ENCODE data around the gene CXADR. TPM values are rescaled to one million over a fixed set of nuclear protein-coding genes. Genes with fewer than 3 reads are reported as not detected.
A peak's percentile ranks its signal among the peaks of the same experiment; 100 is the strongest.
"Not testable (repeated sequence)": the region's sequence is repeated elsewhere in the genome, so short reads cannot be mapped to it uniquely, and the experiment has no call there.

CXADR gene
- total RNA-seq, 1 experiment from 2014 or later: 14.3 TPM

DNA sequence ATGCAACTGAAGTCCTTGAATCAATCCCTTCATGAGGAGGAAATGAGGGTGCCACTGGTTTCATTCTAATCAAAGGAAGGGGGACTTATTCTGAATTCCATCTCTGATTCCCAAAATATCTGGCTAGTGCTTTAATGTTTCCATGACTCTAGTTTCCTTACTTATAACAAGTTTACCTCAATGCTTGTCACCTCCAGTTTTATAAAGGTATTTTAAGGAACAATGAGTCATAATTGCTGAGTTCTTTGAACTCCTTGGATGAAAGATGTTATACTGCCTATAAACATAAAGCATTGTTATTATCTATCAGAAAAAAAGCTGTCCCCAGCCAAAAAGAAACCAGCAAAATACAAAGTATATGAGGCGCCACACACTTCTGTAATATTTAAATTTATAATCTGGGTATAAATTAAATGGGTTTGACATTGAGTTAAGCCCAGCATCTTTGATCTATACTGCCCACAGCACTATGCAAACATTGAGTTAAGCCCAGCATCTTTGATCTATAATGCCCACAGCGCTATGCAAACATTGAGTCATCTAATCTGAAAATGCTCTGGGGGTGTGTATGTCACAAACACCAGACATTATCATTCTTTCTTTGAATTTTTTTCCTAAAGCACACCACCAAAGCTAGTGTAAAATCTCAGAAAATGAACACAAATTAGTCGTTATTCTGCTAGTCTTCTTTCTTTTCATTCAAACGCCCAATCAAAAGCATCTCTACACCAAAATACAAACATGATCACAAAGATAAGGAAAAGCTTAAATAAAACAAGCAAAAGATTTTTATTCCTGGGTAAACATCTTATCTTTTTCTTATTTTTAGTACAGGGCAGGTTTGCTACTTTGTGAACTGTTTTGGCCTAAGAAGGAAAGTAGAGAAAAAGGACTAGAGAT lies 11.5 kb upstream of the CXADR start:
- peak; percentile 48 for DNase-seq (ENCODE audit: low read depth)

DNA sequence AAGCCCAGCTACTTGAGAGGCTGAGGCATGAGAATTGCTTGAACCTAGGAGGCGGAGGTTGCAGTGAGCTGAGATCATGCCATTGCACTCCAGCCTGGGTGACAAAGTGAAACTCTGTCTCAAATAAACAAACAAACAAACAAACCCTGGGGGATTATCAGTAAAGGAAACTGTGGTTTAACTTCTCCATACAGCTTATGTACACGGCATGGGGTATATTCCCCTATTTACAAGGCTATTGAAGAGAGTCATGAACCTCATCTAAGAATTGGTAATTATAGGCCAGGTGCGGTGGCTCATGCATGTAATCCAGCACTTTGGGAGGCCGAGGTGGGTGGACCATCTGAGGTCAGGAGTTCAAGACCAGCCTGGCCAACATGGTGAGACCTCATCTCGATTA lies 9.9 kb upstream of the CXADR start:
- not testable (repeated sequence) for DNase-seq (ENCODE audit: low read depth)

DNA sequence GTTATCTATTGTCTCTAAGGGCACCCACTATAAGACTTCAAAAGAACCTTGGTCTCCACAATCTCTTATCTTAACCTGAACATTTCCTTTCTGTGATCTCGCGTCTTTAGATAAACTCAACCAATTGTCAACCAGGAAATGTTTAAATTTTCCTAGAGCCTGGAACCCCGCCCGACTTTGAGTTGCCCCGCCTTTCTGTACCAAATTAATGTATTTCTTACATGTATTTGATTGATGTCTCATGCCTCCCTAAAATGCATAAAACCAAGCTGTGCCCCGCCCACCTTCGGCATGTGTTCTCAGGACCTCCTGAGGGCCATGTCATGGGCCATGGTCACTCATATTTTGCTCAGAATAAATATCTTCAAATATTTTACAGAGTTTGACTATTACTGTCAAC lies 5.9 kb upstream of the CXADR start:
- DNase-seq (ENCODE audit: low read depth): no peak

DNA sequence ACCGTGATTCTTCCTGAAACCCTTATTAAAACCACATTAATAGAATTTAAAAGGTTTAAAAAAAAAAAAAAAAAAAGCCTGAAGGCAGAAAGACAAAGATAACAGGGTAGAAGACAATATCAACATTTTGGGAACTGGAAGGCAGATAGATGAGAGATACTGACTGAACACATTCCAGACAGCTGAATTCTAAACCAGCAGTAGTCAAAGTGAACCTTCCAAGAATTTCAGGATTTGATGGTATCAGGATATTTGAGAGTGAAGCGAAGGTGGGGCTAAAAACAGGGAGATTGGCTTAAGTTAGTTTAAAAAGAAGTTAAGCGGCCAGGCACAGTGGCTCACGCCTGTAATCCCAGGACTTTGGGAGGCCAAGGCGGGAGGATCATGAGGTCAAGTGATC lies 5.3 kb upstream of the CXADR start:
- DNase-seq (ENCODE audit: low read depth): no peak

DNA sequence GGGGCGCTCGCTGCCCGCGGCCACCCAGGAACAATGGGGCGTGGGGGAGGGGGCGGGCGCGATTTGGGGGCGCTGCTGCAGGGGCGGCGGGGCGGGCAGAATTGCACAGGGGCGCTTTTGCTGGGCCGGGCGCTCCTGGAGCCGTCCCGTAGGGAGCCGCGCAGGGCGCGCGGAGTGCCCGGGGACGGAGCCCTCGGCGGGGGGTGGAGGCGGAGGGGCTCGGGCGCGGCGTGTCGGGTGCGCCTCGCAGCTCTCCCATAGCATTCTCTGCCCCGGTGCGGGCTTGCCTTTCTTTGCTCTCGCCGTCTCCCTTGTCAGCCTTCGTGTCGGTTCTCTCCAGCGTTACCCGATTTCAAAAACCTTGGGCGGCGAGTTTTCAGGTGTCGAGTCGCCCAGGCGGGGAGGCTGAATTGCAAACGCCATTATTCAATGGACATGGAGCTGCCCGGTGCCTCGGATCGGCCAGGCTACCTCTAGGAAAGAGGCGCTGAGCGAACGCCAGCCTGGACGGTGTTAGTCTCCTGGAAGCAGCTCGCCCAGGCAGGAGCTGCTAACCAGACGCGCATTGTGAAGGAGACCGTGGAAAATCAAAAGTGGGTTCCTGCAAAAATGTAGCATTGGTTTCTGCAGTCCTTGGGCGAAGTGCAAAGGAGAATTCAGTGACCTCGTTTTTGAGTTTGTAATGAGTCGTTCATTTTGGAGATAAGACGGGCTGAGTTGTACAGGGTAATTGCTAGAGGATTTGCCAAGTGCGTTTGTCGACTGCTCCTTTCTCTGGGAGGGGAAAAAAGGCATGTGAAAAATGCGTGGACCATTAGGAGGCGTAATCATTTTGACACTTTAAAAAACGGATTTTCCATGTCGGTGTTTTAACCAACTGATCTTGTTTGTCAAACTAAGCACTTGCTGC lies 626 bp downstream of the CXADR start:
- no peak for DNase-seq (ENCODE audit: low read depth)

DNA sequence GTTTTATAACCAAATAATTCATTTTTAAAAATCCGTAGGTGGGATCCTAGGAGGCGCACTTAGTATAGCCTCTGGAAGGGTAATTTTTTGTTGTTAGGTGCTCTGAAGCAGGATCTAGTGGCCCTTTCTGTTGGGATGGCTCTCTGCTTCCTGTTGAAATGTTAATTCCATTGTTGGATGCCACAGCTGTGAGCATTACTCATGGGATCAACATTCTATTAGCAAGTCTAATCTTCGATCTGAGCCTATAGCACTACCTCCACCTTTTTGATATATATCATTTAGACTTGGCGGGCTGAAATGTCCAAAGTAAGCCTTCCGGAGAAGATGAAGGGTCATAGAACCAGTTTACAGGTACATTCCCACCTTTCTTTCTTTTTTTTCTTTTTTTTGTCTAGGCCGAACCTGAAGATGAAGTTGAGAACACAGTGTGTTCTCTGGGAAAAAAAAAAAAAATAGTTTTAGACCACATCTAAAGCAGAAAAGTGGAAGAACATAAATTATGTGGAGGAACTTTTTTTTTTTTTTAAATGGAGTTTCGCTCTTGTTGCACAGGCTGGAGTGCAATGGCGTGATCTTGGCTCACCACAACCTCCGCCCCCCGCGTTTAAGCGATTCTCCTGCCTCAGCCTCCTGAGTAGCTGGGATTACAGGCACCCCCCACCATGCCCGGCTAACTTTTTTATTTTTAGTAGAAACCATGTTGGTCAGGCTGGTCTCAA lies 1.4 kb downstream of the CXADR start:
- DNase-seq (ENCODE audit: low read depth): peak; percentile 42

DNA sequence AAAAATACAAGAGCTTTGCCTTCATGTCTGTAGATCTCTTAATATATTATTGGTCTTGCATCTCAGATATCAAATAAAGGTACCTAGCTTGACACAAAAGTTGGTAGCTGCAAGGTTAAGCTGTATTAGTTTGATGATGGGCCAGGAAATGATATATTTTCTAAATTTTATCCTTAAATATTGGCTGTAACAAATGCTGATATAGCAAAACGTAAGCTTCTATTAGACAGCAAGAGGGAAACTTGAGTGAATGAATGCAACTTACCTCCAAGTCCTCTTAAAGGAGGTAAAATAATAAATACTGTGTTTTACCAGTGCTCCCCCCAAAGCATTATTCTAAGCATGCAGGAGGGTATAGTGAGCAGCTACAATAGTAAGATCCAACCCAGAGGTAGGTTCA lies 4.2 kb downstream of the CXADR start:
- DNase-seq (ENCODE audit: low read depth): not testable (repeated sequence)

DNA sequence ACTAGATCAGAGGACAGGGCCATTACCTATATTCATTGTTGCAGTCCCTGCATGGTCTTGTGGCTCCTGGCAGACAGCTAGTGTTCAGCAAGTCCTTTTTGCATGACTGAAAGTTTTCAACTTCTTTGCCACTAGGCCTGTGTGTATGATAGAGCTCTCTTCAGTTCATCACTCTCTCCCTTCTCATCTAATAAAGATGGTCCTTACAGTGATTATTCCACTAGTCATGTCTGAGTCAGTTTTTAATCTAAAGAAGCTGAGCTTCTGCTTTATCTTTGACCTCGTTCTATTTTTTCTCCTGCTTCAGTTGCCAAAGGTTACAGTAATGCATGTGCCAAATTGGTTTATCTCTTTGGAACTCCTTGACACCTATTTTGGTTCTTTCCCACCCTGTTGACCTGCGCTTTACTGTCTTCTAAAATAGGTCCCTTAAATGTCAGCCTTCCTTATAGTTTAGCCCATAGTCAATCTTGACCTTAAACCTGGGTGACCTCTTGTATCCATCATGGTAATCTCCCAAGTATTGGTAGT lies 6.4 kb downstream of the CXADR start:
- no peak for DNase-seq (ENCODE audit: low read depth)

DNA sequence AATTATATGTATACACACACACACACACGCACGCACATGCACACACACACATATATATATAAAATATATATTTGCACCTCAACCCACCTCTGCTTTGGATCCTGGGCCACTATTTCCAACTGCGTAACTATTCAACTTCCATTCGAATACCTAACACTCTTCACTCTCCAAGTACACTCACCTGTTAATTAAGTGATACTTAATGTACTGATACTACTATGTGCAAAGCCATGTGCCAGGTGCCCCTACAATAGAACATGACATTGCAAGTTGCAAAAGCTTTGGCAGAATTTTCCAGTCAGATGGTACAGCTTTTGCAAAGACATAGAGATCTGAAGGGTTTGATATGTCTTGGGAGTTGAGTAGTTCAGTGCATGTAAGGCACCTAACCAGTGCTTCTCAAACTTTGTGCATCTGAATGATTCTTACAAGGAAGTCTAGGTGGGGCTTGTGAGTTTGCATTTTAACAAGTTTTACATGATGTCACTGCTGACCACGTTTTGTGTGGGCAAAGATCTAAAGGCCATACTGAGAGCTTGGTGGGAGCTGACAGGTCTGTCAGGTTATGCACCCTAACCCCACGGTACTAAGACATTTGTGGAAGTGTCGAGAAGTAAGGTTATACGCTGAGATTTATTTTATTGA lies 7.2 kb downstream of the CXADR start:
- no peak for DNase-seq (ENCODE audit: low read depth)

DNA sequence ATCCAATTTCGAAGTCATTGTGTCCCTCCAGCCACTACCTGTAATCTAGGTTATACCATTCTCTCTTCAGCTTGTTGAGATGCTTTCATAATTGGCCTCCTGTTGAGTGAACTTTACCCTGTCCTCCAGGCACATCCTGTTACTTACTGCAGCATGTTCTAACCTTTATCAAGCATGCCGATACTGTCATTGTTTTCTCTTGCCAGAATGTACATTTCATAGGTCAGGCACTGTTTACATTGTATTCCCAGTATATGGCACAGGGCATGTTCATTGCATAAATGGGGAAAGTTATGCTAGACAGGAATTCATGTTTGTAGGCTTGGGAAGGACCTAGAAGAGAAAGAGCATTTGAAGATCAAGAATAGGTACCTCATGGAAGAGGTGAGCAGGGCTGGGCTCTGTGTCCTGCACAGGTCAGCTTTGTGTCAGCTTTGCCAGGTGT lies 10.2 kb downstream of the CXADR start:
- DNase-seq (ENCODE audit: low read depth): no peak

DNA sequence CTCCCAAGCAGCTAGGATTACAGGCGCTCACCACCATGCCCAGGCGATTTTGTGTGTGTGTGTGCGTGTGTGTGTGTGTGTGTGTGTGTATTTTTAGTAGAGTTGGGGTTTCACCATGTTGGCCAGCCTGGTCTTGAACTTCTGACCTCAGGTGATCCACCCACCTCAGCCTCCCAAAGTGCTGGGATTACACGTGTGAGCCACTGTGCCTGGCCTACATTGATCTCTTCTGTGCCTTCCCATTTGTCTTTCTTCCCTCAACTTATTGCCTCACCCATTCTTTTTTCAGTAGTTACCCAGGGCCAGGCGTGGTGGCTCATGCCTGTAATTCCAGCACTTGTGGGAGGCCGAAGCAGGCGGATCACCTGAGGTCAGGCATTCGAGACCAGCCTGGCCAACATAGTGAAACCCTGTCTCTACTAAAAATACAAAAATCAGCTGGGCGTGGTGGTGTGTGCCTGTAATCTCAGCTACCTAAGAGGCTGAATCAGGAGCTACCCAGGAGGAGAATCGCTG lies 11.2 kb downstream of the CXADR start:
- not testable (repeated sequence) for DNase-seq (ENCODE audit: low read depth)

DNA sequence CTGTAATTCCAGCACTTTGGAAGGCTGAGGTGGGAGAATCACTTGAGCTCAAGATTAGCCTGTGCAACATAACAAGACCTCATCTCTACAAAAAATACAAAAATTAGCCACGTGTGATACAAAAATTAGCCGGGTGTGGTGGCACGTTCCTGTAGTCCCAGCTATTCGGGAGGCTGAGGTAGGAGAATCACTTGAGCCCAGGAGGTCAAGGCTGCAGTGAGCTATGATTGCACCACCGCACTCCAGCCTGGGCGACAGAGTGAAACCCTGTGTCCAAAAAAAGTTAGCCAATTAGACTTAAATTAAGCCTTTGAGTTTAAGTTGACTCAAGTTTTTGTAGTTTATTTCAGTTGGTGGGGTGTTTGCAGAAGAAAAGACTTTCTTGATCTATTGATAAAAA lies 11.8 kb downstream of the CXADR start:
- DNase-seq (ENCODE audit: low read depth): no peak

DNA sequence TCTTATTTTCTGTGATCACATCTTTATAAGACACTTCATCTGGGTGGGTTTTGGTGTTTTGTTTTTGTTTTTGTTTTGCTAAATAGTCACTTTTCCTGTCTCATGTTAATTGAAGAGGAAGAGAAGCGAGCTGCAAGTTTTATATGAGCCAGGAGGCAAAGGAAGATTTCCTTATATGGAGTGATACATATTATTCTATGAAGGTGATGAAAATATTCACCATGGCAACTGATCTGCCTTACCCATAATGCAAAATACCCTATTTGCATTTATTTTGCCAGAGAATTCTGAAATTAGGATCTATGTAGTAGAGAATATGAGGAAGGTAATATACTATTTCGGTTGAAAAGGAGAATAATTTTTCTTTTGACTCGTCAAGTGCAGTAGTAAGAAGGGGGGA lies 13.9 kb downstream of the CXADR start:
- no peak for DNase-seq (ENCODE audit: low read depth)

DNA sequence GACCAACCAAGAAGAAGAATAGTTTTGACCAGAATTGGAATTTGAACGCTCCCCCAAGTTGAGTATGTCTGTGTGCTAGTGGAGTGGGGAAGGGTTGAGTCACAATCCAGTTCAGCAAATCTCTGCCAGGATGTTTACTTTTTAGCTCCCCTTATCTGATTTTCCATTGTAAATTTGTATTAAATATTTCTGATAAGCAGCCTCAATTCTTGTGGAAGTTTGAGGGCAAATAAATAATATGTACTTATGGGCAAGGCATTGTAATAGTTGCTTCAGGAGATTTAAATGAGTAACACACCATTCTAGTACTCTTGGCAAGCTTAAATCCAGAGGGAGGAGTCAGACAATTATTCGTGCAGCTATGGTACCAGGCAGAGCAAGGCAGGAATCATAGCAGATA lies 14.4 kb downstream of the CXADR start:
- peak; percentile 13 for DNase-seq (ENCODE audit: low read depth)

DNA sequence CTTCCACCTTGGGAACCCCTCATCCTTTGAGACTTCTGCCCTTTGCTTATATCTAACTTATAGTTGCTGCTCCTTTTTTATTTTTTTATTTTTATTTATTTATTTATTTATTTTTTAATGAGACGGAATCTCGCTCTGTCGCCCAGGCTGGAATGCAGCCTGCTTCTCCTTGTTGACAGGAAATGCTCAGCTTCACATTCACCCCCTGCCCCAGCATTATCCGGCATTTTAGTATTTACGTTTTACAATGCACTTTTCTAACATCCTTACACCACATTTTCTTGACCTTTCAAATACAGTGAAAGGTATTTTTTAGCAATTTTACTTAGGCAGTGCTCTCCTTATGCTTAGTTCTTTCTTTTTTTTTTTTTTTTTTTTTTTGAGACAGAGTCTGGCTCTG lies 14.9 kb downstream of the CXADR start:
- DNase-seq (ENCODE audit: low read depth): no peak

DNA sequence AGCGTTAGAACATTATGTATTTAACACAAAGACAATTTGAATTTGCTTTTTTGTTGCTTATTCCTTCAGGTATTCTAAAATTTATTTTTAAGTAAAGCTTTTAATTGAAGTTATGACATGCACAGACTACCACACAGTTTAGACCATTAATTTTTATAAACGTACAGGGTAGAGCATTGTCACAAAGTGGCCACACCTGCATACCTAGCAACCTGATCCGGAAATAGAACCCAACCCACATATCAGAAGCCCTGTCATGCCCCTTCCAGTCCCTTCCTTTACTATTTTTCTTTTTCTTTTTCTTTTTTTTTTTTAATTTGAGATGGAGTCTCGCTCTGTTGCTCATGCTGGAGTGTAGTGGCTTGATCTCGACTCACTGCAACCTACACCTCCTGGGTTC lies 16.8 kb downstream of the CXADR start:
- DNase-seq (ENCODE audit: low read depth): no peak

DNA sequence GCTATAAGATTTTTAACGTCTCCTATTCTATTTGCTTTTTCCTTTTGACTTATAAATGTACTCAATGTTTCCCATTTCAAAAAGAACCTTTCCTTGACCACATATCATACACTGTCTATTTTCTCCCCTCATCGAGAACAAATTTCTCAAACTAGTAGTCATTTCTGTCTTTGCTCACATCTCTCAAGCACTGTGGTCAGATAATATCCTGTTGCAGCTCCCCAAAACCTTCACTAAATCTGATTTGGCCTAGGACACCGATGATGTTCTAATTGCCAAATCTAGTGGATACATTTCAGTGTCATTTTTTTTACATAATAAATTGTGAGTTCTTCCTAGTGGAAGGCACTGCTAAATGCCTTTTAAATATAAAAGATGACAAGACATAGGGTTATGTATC lies 19.4 kb downstream of the CXADR start:
- no peak for DNase-seq (ENCODE audit: low read depth)

DNA sequence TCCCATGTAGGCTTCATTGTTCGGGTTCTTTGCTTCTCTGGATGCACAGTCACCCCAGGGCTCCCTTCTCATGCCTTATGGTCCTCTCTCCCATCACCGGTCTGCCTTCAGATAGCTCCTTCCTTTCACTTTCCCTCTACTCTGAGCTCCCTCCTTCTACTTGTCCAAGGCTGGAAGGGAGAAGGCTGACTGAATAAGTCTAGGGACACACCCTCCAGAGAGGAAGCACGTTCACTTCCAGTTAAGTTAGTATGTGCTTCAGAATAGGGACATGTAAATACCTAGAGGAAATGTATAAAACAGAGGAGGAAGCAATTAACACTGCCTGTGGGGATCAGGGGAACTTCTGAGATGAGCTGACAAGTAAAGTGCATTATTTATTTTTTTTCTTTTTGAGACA lies 23.5 kb downstream of the CXADR start:
- DNase-seq (ENCODE audit: low read depth): no peak

DNA sequence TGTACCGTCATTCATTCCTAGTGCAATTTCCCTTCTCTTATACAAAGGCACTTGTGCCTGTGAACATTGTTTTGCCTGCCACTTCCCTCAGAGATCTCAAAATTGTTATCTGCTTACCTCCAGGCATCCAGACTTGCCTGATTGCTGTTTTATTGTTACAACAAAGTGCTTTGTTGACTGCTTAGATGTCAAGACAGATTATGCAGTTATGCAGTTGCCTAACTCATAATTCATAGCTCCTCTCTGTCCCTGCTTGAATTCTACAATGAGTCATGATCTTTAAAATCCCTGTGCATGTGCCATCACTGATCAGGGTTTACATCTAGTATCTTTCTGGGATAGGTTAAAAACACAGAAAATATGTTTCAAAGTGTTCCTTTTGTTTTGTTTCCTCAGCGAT lies 24.5 kb downstream of the CXADR start:
- no peak for DNase-seq (ENCODE audit: low read depth)

DNA sequence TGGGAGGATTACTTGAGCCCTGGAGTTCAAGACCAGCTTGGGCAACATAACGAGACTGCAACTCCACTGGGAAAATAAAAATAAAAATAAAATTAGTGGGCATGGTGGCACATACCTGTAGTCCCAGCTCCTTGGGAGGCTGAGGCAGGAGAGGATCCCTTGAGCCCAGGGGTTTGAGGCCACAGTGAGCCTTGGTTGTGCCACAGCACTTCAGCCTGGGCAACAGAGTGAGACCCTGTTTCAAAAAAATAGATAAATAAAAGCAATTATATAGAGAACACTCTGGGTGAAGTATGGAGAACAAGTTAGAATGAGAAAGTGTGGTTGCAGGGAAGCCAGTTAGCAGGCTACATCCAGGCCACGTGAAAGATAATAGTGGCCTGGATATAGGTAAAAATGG lies 25.7 kb downstream of the CXADR start:
- no peak for DNase-seq (ENCODE audit: low read depth)

DNA sequence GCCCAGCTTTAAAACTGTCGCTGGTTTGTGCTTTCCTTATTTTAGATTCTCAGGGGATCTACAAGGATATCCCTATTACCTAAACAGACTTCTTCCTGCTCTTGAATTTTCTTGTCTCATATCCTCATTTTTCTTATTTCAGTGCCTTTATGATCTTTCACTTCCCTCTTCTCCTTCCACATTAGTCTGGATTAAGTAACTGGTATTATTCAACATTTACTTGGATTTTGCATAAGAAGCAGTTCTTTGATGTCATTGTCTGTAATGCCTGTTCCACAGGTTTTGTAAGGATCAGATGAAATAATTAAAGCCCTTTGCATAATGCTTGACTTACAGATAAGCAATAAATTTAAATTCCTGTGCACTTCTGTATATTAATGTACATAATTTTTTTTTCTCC lies 26.5 kb downstream of the CXADR start:
- no peak for DNase-seq (ENCODE audit: low read depth)

All from HT1080 (cell line).